Activated CD8-positive, alpha-beta memory T cell treated with anti-CD3 and anti-CD28 coated beads, Interleukin-2, amount 50 U/mL, for 1 hour (primary cell): ENCODE results near the gene KICS2.
"Not testable (repeated sequence)": the region's sequence is repeated elsewhere in the genome, so short reads cannot be mapped to it uniquely, and the experiment has no call there.

ENCODE experiments used
- DNase-seq: peaks from one replicate; pipeline ENCODE4 v3.0.0-alpha.2; 2020; ENCODE audit errors: extremely low read depth

Gene KICS2

GRCh38 chr12:64216239-64216638 lies 5.9 kb downstream of the KICS2 start:
- no peak for DNase-seq

- no peak for DNase-seq
These were observed 9.9 kb downstream of the KICS2 start for GRCh38 chr12:64212119-64212746.

- no peak for DNase-seq
These were observed 14.6 kb downstream of the KICS2 start for GRCh38 chr12:64207453-64207852.

GRCh38 chr12:64205542-64205941 lies 16.6 kb downstream of the KICS2 start:
- no peak for DNase-seq

GRCh38 chr12:64203775-64204174 lies 18.3 kb downstream of the KICS2 start:
- DNase-seq, result no peak

- DNase-seq, result no peak
These were observed 19.1 kb downstream of the KICS2 start for GRCh38 chr12:64203036-64203435.

GRCh38 chr12:64195841-64196240 lies 26.3 kb downstream of the KICS2 start:
- not testable (repeated sequence) for DNase-seq

GRCh38 chr12:64194333-64195149 lies 27.6 kb downstream of the KICS2 start:
- no peak for DNase-seq

- DNase-seq, result no peak
These were observed 28.2 kb downstream of the KICS2 start for GRCh38 chr12:64193931-64194330.

- DNase-seq, result no peak
These were observed 29.3 kb downstream of the KICS2 start for GRCh38 chr12:64192644-64193444.

- DNase-seq, result no peak
These were observed 32.0 kb downstream of the KICS2 start for GRCh38 chr12:64190140-64190539.

- no peak for DNase-seq
These were observed 32.6 kb downstream of the KICS2 start for GRCh38 chr12:64189530-64189929.

- DNase-seq, result no peak
These were observed 34.3 kb downstream of the KICS2 start for GRCh38 chr12:64187794-64188193.

GRCh38 chr12:64187370-64187769 lies 34.7 kb downstream of the KICS2 start:
- DNase-seq, result no peak

- DNase-seq, result no peak
These were observed 35.3 kb downstream of the KICS2 start for GRCh38 chr12:64186789-64187188.

GRCh38 chr12:64184216-64184615 lies 37.9 kb downstream of the KICS2 start:
- no peak for DNase-seq

- no peak for DNase-seq
These were observed 40.4 kb downstream of the KICS2 start for GRCh38 chr12:64181430-64182291.

GRCh38 chr12:64180951-64181350 lies 41.1 kb downstream of the KICS2 start:
- DNase-seq, result no peak

GRCh38 chr12:64178122-64178521 lies 44.0 kb downstream of the KICS2 start:
- no peak for DNase-seq

GRCh38 chr12:64177001-64177400 lies 45.1 kb downstream of the KICS2 start:
- DNase-seq, result no peak

GRCh38 chr12:64175254-64175945 lies 46.7 kb downstream of the KICS2 start:
- DNase-seq, result no peak
